Caco-2 (cell line): Measurements from ENCODE around the gene GPR34. TPM values are rescaled to one million over a fixed set of nuclear protein-coding genes. Genes with fewer than 3 reads are reported as not detected.

Experiments
- BruUV-seq: library from RNA; stranded (reverse); fragments of 400-500 nt; replicated peaks from 2 replicates; lab custom pipeline; 2021; lab: Mats Ljungman, UMichigan
- CTCF ChIA-PET: fragments of 300-600 bp; sonication (Branson Sonifier 250); formaldehyde crosslinking; loops from one replicate; lab custom pipeline; 2022; ENCODE audit warnings: antibody characterized with exemption; lab: Charles Lee
- POLR2A ChIA-PET: fragments of 300-600 bp; sonication (Branson Sonifier 250); formaldehyde crosslinking; loops from one replicate; lab custom pipeline; 2022; ENCODE audit warnings: antibody characterized with exemption; lab: Charles Lee
- DNase-seq, 2 experiments: peaks; one replicate each; pipeline versions ENCODE4 v3.0.0 to v3.0.0-alpha.2; 2020 to 2022
- H3K27me3 ChIP-seq: replicated peaks from 2 replicates; pipeline ENCODE4 v1.6.0; 2011; ENCODE audit warnings: low read length; ENCODE audit not compliant: control insufficient read depth, insufficient read depth
- H3K36me3 ChIP-seq: 2 replicates; pipeline ENCODE4 v1.5.1; 2011; ENCODE audit warnings: low read length; ENCODE audit not compliant: control insufficient read depth, insufficient read depth
- H3K4me1 ChIP-seq: fragments of 250-450 bp; sonication (Bioruptor Pico); 2 replicates; pipeline ENCODE4 v1.5.1; 2020; ENCODE audit warnings: mild to moderate bottlenecking
- H3K4me3 ChIP-seq: 2 replicates; pipeline ENCODE4 v1.5.1; 2011; ENCODE audit warnings: low read depth, mild to moderate bottlenecking, control low read depth, low read length
- H3K9me3 ChIP-seq: fragments of 250-450 bp; sonication (Bioruptor Pico); 2 replicates; pipeline ENCODE4 v1.5.1; 2020; ENCODE audit warnings: mild to moderate bottlenecking, moderate library complexity
- H3K27ac Mint-ChIP-seq: one replicate; pipeline ENCODE4 v1.8.0; 2022; ENCODE audit warnings: mixed read lengths; ENCODE audit not compliant: unreplicated experiment
- H3K27me3 Mint-ChIP-seq: one replicate; pipeline ENCODE4 v1.8.0; 2022; ENCODE audit warnings: mixed read lengths; ENCODE audit not compliant: insufficient read depth, unreplicated experiment
- H3K36me3 Mint-ChIP-seq: one replicate; pipeline ENCODE4 v1.8.0; 2022; ENCODE audit warnings: mild to moderate bottlenecking, mixed read lengths; ENCODE audit not compliant: insufficient read depth, unreplicated experiment
- H3K4me1 Mint-ChIP-seq: one replicate; pipeline ENCODE4 v1.8.0; 2022; ENCODE audit warnings: low read depth, mixed read lengths; ENCODE audit not compliant: unreplicated experiment
- H3K4me3 Mint-ChIP-seq: one replicate; pipeline ENCODE4 v1.8.0; 2022; ENCODE audit warnings: mild to moderate bottlenecking, moderate library complexity, mixed read lengths; ENCODE audit not compliant: unreplicated experiment
- H3K9me3 Mint-ChIP-seq: one replicate; pipeline ENCODE4 v1.8.0; 2022; ENCODE audit warnings: mixed read lengths; ENCODE audit not compliant: unreplicated experiment
- intact Hi-C: fragments of 100-400 bp; cut with micrococcal nuclease; formaldehyde crosslinking; loops from one replicate; pipeline ENCODE4 v1.10.0; 2022; ENCODE audit not compliant: unreplicated experiment
- total RNA-seq: library from RNA; stranded (reverse); gene quantifications from 2 replicates; pipeline ENCODE4 v1.2.3, GENCODE V29; 2022
- TF ChIP-seq, protein P1 (sequence below), 2 experiments: fragments of 200-600 bp in 1 of 2; IDR thresholded peaks; 1 replicate in 1 of 2; 2 replicates in 1 of 2; pipeline versions ENCODE4 v1.5.1 to v1.8.0; 2011 to 2022; ENCODE audit warnings: antibody characterized with exemption in 1 of 2, control low read depth in 1 of 2, inconsistent platforms in 1 of 2, low read depth in 1 of 2, low read length in 1 of 2, mild to moderate bottlenecking in 1 of 2, moderate library complexity in 1 of 2; ENCODE audit not compliant: insufficient read depth in 1 of 2, severe bottlenecking in 1 of 2, unreplicated experiment in 1 of 2

GPR34 gene
- total RNA-seq, 1 experiment from 2014 or later, result not detected

DNA sequence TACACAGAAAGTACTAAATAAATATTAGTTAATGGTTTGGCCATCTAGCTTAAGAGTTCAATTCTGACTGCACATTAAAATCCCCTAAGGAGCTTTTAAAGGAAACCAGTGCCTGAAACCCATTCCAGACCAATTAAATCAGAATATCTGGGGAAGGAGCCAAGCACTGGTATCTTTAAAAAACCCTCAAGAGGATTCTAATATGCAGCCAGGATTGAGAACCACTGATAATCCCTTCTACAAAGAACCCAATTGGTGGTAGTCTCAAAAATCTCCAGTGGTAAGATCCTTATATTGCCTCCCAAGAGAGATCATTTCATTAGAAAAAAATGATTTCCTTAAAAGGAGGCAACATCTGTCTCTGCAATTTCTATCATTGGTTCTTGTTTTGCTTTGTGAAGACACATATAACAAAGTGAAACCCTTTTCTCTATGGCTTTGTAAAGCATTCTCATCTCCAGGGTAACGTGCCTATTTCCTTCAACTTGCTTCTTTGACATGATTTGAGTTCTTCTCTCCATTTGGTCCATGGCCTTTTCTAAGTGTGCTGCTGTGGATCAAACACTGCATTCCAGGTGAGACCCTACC is 3.5 kb downstream of the GPR34 start:
- Histone ChIP-seq H3K9me3 (no peaks in the 10 kb centered on the region), H3K36me3 (no peaks in the 10 kb centered on the region), H3K4me1 (no peaks in the 10 kb centered on the region), H3K27me3 (no peaks in the 10 kb centered on the region), H3K4me3 (no peak overlapping the region)
- DNase-seq, result no peak
- Mint-ChIP-seq H3K27me3 (no peaks in the 10 kb centered on the region), H3K9me3 (no peaks in the 10 kb centered on the region), H3K27ac (no peak overlapping the region), H3K4me3 (no peak overlapping the region), H3K4me1 (no peaks in the 10 kb centered on the region), H3K36me3 (peaks cover 15% of the 10 kb centered on the region)
- no TSS peak for BruUV-seq
- intact Hi-C loops, result no loop called here
- ChIA-PET CTCF (no interaction called here), POLR2A (no interaction called here)
- TF ChIP-seq, protein P1, sequence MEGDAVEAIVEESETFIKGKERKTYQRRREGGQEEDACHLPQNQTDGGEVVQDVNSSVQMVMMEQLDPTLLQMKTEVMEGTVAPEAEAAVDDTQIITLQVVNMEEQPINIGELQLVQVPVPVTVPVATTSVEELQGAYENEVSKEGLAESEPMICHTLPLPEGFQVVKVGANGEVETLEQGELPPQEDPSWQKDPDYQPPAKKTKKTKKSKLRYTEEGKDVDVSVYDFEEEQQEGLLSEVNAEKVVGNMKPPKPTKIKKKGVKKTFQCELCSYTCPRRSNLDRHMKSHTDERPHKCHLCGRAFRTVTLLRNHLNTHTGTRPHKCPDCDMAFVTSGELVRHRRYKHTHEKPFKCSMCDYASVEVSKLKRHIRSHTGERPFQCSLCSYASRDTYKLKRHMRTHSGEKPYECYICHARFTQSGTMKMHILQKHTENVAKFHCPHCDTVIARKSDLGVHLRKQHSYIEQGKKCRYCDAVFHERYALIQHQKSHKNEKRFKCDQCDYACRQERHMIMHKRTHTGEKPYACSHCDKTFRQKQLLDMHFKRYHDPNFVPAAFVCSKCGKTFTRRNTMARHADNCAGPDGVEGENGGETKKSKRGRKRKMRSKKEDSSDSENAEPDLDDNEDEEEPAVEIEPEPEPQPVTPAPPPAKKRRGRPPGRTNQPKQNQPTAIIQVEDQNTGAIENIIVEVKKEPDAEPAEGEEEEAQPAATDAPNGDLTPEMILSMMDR (IDR thresholded peaks at IDR 0.05; ENCODE audit: insufficient read depth in 1 of 2, low read depth in 1 of 2, low read length in 1 of 2, severe bottlenecking in 1 of 2, unreplicated experiment in 1 of 2), result no peak

DNA sequence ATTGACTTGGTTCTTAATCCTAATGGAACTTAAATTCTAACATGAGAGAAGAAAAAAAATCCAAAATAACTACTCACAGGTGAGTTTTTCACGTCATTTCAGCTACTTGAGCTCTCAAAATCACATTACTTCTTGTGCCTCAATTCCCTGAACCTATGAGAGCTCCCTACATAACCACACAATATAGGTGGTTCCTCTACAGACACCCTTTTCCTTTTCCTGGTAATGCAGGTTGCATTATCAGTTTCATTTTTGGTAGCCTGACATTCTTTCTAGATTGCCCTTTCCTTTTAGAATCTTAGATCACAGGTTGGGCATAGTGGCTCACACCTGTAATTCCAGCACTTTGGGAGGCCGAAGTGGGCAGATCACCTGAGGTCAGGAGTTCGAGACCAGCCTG is 4.3 kb downstream of the GPR34 start:
- intact Hi-C loops, result no loop called here
- Mint-ChIP-seq H3K27ac (no peak overlapping the region), H3K4me3 (no peak overlapping the region)

DNA sequence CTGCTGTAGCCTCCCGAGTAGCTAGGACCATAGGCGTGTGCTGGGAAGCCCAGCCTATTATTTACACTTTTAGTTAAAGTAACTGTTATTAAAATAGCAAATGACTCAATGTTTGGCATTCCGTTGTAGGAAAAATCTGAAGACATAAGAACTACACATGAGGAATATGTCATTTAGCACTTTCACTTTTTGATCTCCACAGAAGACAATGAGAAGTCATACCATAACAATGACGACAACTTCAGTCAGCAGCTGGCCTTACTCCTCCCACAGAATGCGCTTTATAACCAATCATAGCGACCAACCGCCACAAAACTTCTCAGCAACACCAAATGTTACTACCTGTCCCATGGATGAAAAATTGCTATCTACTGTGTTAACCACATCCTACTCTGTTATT is 6.7 kb downstream of the GPR34 start:
- CTCF ChIA-PET, result no interaction called here
- no peaks in the 10 kb centered on the region for H3K27me3 ChIP-seq
- no peaks in the 10 kb centered on the region for H3K4me1 ChIP-seq
- Mint-ChIP-seq H3K4me3 (no peak overlapping the region), H3K9me3 (no peaks in the 10 kb centered on the region), H3K4me1 (no peaks in the 10 kb centered on the region), H3K27me3 (no peaks in the 10 kb centered on the region), H3K27ac (no peak overlapping the region), H3K36me3 (peaks cover 18% of the 10 kb centered on the region)
- TF ChIP-seq, protein P1 (IDR thresholded peaks at IDR 0.05; ENCODE audit: insufficient read depth in 1 of 2, low read depth in 1 of 2, low read length in 1 of 2, severe bottlenecking in 1 of 2, unreplicated experiment in 1 of 2), result no peak
- no TSS peak for BruUV-seq
- POLR2A ChIA-PET, result no interaction called here
- H3K9me3 ChIP-seq, result no peaks in the 10 kb centered on the region
- no peak overlapping the region for H3K4me3 ChIP-seq
- intact Hi-C loops, result no loop called here
- DNase-seq, result no peak
- H3K36me3 ChIP-seq, result no peaks in the 10 kb centered on the region

More for the DNA sequence above, 4.3 kb downstream of the GPR34 start:
- Histone ChIP-seq H3K4me3 (no peak overlapping the region), H3K27me3 (no peaks in the 10 kb centered on the region), H3K4me1 (no peaks in the 10 kb centered on the region), H3K36me3 (no peaks in the 10 kb centered on the region), H3K9me3 (no peaks in the 10 kb centered on the region)
- ChIA-PET CTCF (no interaction called here), POLR2A (no interaction called here)
- H3K9me3 Mint-ChIP-seq, result no peaks in the 10 kb centered on the region
- peaks cover 12% of the 10 kb centered on the region for H3K36me3 Mint-ChIP-seq
- TF ChIP-seq, protein P1 (IDR thresholded peaks at IDR 0.05; ENCODE audit: insufficient read depth in 1 of 2, low read depth in 1 of 2, low read length in 1 of 2, severe bottlenecking in 1 of 2, unreplicated experiment in 1 of 2), result no peak
- H3K4me1 Mint-ChIP-seq, result no peaks in the 10 kb centered on the region
- no TSS peak for BruUV-seq
- DNase-seq, result no peak
- H3K27me3 Mint-ChIP-seq, result no peaks in the 10 kb centered on the region
